HTERT RPE-1 (cell line): Measurements from ENCODE around the gene MTCL3.

Experiments used
- in situ Hi-C: fragments of 300-500 bp; cut with MboI; formaldehyde crosslinking; loops from 4 replicates; pipeline ENCODE4 v1.14.3; 2020; ENCODE audit warnings: low sequenced_read_pairs

Gene MTCL3

GRCh38 chr6:127475135-127475822 is 43.9 kb downstream of the MTCL3 start:
- in situ Hi-C loops, result no loop called here

- in situ Hi-C loops, result no loop called here
These were observed 47.5 kb downstream of the MTCL3 start for GRCh38 chr6:127471379-127472255.

GRCh38 chr6:127468936-127469335 is 50.2 kb downstream of the MTCL3 start:
- in situ Hi-C loops, result no loop called here

GRCh38 chr6:127466416-127466815 is 52.7 kb downstream of the MTCL3 start:
- in situ Hi-C loops, result no loop called here

DNA sequence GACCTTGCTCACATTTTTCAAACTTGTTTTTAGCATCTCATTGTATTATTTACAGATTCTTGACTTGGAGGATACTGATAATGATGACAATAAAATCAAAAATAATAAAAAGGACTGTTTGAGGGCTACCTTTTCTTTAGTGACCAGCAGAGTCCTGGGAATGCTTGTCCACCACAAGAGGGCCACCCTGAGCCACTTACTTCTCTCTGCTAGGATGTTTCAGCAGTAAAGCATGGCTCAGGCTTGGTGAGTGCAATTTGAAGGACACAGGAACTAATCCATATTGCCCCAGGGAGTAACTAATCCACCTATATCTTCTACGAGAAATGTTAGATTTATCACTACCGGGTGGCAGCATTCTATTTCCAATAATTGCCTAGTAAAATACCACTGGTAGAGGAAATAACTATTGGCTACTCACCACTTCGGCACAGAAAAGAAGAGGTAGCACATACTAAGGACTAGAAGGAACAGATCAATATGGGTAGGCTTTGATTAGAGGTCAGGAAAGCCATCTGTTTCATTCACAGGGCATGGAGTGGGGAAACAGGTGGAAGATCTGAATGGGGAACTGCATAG is 54.2 kb downstream of the MTCL3 start:
- in situ Hi-C loops, result no loop called here

DNA sequence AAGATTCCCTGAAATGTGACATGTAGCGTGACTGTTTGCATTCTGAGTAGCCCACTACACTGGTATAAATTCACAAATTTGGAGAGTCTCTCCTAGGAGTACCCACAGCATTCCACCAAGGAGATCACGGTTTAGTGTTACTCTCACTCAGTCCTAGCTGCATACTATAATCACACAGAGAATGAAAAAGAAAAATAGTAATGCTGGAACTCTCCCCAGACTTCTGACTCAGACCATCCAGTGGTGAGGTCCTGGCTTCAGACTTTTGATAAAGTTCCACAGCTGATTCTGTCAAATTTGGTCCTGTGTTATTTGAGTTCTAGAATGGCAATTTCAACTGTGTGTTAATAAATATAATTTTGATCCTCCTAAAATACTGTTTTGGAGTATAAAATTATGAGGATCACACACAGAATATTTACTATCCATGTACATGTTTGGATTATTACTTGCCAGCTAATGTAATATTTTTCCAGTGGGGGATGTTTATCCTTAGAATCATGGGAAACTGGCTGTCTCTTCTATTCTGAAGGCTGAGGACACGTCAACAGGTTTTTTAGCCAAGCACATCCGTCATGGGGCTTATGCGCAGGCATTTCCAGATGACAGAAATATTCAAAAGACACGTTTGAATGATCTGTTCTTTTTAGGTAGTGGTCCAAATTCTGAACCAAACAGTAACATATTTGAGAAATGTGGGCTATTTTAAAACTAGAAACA is 54.8 kb downstream of the MTCL3 start:
- in situ Hi-C loops, result no loop called here

GRCh38 chr6:127463056-127463455 is 56.1 kb downstream of the MTCL3 start:
- in situ Hi-C loops, result no loop called here

DNA sequence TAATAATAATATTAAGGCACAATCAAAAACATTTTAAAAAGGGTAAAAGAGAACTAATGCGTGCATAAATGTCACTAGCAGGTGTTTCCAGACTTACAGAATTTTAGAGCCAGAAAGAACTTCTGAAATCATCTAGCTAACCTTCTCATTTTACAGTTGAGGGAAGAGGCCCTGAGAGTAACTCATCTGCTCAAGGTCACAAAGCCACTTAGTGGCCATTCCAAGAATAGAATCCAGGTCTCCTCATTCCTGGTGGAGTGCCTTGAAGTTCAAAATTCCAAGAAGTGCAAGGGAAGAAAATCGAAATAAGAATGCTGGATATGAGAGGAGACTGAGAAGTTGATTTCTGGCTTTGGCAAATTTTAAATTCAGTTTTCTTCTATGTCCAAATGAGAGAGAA is 56.8 kb downstream of the MTCL3 start:
- in situ Hi-C loops, result no loop called here

DNA sequence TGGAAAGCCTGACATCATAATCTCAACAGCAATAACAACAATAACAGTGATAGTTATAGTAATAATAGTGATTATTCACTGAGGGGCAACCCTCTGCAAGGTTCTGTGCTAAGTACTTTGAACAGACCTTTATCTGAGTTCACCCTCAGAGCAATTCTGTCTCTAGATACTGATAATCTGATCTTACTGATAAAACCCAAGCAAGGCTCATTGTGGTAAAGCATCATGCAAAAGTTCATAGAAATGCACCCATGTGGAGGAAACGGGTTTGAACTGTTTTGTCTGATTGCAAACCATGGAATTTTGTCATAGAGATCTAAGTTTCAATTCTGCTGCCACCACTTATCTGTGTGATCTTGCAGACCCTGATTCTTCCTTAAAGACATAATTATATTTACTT is 58.7 kb downstream of the MTCL3 start:
- in situ Hi-C loops, result no loop called here

GRCh38 chr6:127459231-127459641 is 59.9 kb downstream of the MTCL3 start, which contains the start of gene KIAA0408:
TSS of gene KIAA0408 (minus strand) at chr6:127459389. CDS start at chr6:127453981, 5,408 bp downstream.
- in situ Hi-C loops, result no loop called here

- in situ Hi-C loops, result no loop called here
These were observed 60.3 kb downstream of the MTCL3 start for GRCh38 chr6:127458817-127459216.

- in situ Hi-C loops, result no loop called here
These were observed 60.9 kb downstream of the MTCL3 start for GRCh38 chr6:127458222-127458621.

DNA sequence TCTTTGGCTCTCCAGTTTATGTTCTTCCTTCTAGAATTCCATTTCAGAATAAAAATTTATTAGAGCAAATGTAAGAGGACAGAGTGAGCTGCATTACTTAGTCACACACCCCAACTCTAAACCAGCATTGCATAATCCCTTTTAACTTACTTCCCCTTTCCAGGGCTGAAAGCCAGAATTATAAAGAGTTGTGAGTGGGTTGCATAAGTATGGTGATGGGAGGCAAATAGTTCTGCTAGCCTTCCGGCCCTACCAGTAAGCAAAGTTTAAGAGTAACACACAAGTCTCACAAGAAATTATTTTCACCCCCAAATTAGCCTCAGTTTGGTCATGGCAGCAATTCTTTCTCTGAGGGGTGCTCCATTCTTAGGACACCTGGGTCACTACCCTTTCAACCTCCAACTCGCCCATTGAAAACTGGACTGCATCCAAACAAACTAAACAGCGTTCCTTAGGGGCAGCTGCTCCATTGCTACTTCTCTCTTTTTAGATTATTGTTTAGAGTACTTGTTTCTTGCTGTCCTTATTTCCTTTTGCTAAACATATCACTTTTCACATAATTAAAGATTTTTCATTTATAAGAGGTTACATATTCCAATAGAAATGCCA is 61.6 kb downstream of the MTCL3 start:
- in situ Hi-C loops, result no loop called here

DNA sequence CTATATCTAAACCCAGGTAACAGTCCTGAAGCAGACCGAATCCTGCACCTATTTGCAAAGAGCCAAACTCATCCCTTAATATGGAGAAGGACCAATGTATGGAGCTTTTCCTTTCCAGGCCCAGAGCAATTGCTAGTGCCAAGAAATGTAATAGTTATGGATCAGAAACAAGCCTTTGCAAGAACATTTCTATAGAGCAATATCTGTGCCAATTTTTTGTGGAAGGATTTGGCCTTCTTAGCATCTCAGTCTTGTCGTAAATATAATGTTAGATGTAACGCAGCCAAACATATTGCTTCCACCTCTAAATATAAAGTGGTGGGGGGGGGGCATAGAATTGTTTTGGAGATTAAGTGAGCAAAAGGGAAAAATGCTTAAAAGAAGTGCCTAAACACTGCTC is 62.7 kb downstream of the MTCL3 start:
- in situ Hi-C loops, result no loop called here

GRCh38 chr6:127453845-127454619 is 65.1 kb downstream of the MTCL3 start:
- in situ Hi-C loops, result no loop called here

- in situ Hi-C loops, result no loop called here
These were observed 66.3 kb downstream of the MTCL3 start for GRCh38 chr6:127452803-127453202.

GRCh38 chr6:127451388-127451787 is 67.7 kb downstream of the MTCL3 start:
- in situ Hi-C loops, result no loop called here

DNA sequence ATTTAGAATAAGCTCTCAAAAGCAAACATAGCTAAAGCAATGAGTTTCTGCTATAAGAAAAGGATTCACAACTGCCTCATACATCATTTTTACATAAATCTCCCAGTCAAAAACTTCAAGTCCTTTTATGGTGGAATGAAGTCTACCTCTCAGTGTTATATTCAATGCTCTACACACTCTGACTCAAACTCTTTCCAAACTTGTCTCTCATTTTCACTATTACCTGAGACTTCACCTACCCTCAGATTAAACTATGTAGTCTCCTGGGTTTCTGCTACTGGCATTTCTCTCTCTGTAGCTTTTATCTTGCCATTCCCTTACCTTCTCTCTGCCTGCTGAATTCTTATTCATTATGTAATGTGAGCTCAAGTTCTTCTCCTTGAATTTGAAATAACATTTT is 71.4 kb downstream of the MTCL3 start:
- in situ Hi-C loops, result no loop called here

DNA sequence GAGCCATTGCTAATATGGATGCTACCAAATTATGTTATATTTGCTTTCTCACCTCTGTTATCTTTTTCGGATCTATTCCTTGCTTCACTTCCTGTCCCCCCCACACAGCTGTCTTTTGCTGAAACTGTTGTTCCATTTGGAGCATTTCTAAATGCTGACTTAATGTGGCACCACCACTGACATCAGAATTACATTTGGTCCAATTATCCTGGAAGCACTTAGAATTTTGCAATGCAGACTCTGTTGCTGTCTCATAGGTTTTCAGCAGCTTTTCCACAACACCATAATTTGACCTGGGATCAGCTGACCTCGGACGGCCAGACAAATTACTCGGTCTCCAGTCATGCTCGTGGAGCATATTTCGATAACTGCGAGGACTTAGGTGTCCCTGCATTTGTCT is 72.8 kb downstream of the MTCL3 start:
- in situ Hi-C loops, result no loop called here

DNA sequence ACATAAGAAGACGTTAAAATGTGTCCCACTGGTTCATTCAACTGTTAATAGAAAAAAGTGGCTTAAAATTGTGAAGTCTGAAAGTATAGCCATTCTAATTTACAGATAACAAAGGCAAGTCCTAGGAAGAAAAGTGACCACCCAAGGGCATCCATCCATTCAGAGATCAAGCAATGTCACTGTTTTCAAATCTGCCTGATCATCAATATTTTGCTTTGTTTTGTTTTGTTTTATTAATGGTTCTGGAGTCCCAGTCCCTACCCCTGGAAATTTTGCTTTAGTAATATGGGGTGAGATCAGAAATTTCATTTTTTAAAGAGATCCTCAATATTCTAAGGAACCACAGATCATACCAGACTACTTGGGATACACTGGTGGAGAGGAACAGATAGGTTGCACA is 77.3 kb downstream of the MTCL3 start:
- in situ Hi-C loops, result no loop called here
